ENCODE data around the gene SHISA2.

Gene SHISA2

GRCh38 chr13:26047040-26047439 lies 4.8 kb downstream of the SHISA2 start:
- DNase-seq: no peak

- no peak for DNase-seq
Observed at GRCh38 chr13:26046639-26047038, 5.2 kb downstream of the SHISA2 start.

GRCh38 chr13:26045142-26045541 lies 6.7 kb downstream of the SHISA2 start:
- no peak for DNase-seq

GRCh38 chr13:26042785-26043184 lies 9.0 kb downstream of the SHISA2 start:
- DNase-seq: no peak

- DNase-seq: no peak
Observed at GRCh38 chr13:26041444-26041843, 10.4 kb downstream of the SHISA2 start.

- DNase-seq: no peak
Observed at GRCh38 chr13:26038931-26039475, 12.8 kb downstream of the SHISA2 start.

GRCh38 chr13:26037302-26037701 lies 14.5 kb downstream of the SHISA2 start:
- DNase-seq: peak; percentile 40

- DNase-seq: no peak
Observed at GRCh38 chr13:26036383-26036782, 15.4 kb downstream of the SHISA2 start.

- no peak for DNase-seq
Observed at GRCh38 chr13:26034018-26034417, 17.8 kb downstream of the SHISA2 start.

GRCh38 chr13:26030331-26030730 lies 21.5 kb downstream of the SHISA2 start:
- DNase-seq: no peak

- DNase-seq: no peak
Observed at GRCh38 chr13:26029581-26030136, 22.2 kb downstream of the SHISA2 start.

GRCh38 chr13:26026211-26026610 lies 25.6 kb downstream of the SHISA2 start:
- DNase-seq: no peak

- DNase-seq: no peak
Observed at GRCh38 chr13:26025771-26026170, 26.0 kb downstream of the SHISA2 start.

- peak; percentile 68 for DNase-seq
Observed at GRCh38 chr13:26025196-26025595, 26.6 kb downstream of the SHISA2 start.

GRCh38 chr13:26024558-26024957 lies 27.3 kb downstream of the SHISA2 start:
- no peak for DNase-seq

GRCh38 chr13:26022538-26023292 lies 29.1 kb downstream of the SHISA2 start:
- peak; percentile 58 for DNase-seq

- DNase-seq: no peak
Observed at GRCh38 chr13:26021956-26022355, 29.9 kb downstream of the SHISA2 start.

- no peak for DNase-seq
Observed at GRCh38 chr13:26021516-26021915, 30.3 kb downstream of the SHISA2 start.

- no peak for DNase-seq
Observed at GRCh38 chr13:26020891-26021290, 30.9 kb downstream of the SHISA2 start.

- DNase-seq: no peak
Observed at GRCh38 chr13:26019881-26020870, 31.6 kb downstream of the SHISA2 start.

GRCh38 chr13:26019251-26019650 lies 32.6 kb downstream of the SHISA2 start:
- DNase-seq: peak; percentile 29

GRCh38 chr13:26017932-26018665 lies 33.7 kb downstream of the SHISA2 start:
- no peak for DNase-seq
